Panc1 (cell line): Measurements from ENCODE around the gene CD48.

Source experiments
- CTCF ChIP-seq: fragments of 450-650 bp; IDR thresholded peaks from 2 replicates; pipeline ENCODE4 v1.5.1; 2017; ENCODE audit warnings: mild to moderate bottlenecking
- POLR2AphosphoS5 ChIP-seq: IDR thresholded peaks from 2 replicates; pipeline ENCODE4 v1.6.1; 2012; ENCODE audit warnings: mild to moderate bottlenecking, low read depth, low read length, moderate library complexity
- REST ChIP-seq, 2 experiments: IDR thresholded peaks; 2 replicates each; pipeline ENCODE4 v1.6.1; 2011 to 2012; ENCODE audit warnings: low read depth in 2 of 2, control low read depth in 1 of 2, low read length in 1 of 2, mild to moderate bottlenecking in 1 of 2, moderate library complexity in 1 of 2; ENCODE audit not compliant: insufficient read depth in 1 of 2
- SIN3A ChIP-seq: IDR thresholded peaks from 2 replicates; pipeline ENCODE4 v1.6.1; 2012; ENCODE audit warnings: low read depth, mild to moderate bottlenecking, low read length, moderate library complexity, borderline replicate concordance; ENCODE audit not compliant: insufficient read depth

GRCh38 chr1:160681066-160681890, 30.3 kb downstream of the CD48 start:
- TF ChIP-seq SIN3A = no peak
- TF ChIP-seq CTCF = peak; percentile 71
- TF ChIP-seq REST (IDR thresholded peaks at IDR 0.05; ENCODE audit: insufficient read depth in 1 of 2, low read depth in 2 of 2, low read length in 1 of 2) = no peak
- TF ChIP-seq POLR2AphosphoS5 = no peak
